Endodermal cell (in vitro differentiated cells): ENCODE measurements around the gene KIAA1614. TPM values are rescaled to one million over a fixed set of nuclear protein-coding genes. Genes with fewer than 3 reads are reported as not detected.

Source experiments
- DNase-seq: peaks from one replicate; pipeline ENCODE4 v3.0.0-alpha.2; 2017
- H3K27ac ChIP-seq: 2 replicates; pipeline ENCODE4 v1.5.1; 2013; ENCODE audit warnings: mild to moderate bottlenecking, low read depth, low read length, moderate library complexity
- H3K27me3 ChIP-seq: 2 replicates; pipeline ENCODE4 v1.6.1; 2013; ENCODE audit warnings: mild to moderate bottlenecking, low read length, moderate library complexity; ENCODE audit not compliant: insufficient read depth, control insufficient read depth, poor library complexity, severe bottlenecking
- H3K36me3 ChIP-seq: 2 replicates; pipeline ENCODE4 v1.7.0; 2013; ENCODE audit warnings: mild to moderate bottlenecking, low read length, moderate library complexity; ENCODE audit not compliant: control insufficient read depth, insufficient read depth
- H3K4me1 ChIP-seq: one replicate; pipeline ENCODE4 v1.7.0; 2013; ENCODE audit warnings: low read length; ENCODE audit not compliant: control insufficient read depth, insufficient read depth
- H3K4me3 ChIP-seq: 2 replicates; pipeline ENCODE4 v1.5.1; 2013; ENCODE audit warnings: mild to moderate bottlenecking, low read length, moderate library complexity
- H3K9ac ChIP-seq: 2 replicates; pipeline ENCODE4 v1.6.1; 2013; ENCODE audit warnings: mild to moderate bottlenecking, low read length, moderate library complexity; ENCODE audit not compliant: poor library complexity, severe bottlenecking; ENCODE audit errors: extremely low read depth
- H3K9me3 ChIP-seq: 2 replicates; pipeline ENCODE4 v1.6.1; 2013; ENCODE audit warnings: mild to moderate bottlenecking, low read length, moderate library complexity; ENCODE audit not compliant: control insufficient read depth
- H3K27ac Mint-ChIP-seq: 2 replicates; pipeline ENCODE4 v1.8.0; 2020; ENCODE audit warnings: mixed read lengths
- H3K27me3 Mint-ChIP-seq: 2 replicates; pipeline ENCODE4 v1.8.0; 2021; ENCODE audit warnings: mild to moderate bottlenecking, mixed read lengths; ENCODE audit not compliant: insufficient read depth
- H3K36me3 Mint-ChIP-seq: 2 replicates; pipeline ENCODE4 v1.8.0; 2020; ENCODE audit warnings: low read depth, mixed read lengths
- H3K4me1 Mint-ChIP-seq: 2 replicates; pipeline ENCODE4 v1.8.0; 2020; ENCODE audit warnings: mixed read lengths
- H3K4me3 Mint-ChIP-seq: 2 replicates; pipeline ENCODE4 v1.8.0; 2020; ENCODE audit warnings: mild to moderate bottlenecking, moderate library complexity, mixed read lengths
- H3K9me3 Mint-ChIP-seq: 2 replicates; pipeline ENCODE4 v1.8.0; 2020; ENCODE audit warnings: mild to moderate bottlenecking, mixed read lengths
- CTCF ChIP-seq: fragments of 200-600 bp; sonication (generic); conservative IDR thresholded peaks from 2 replicates; pipeline ENCODE4 v1.5.0; 2021; ENCODE audit warnings: antibody characterized with exemption, mild to moderate bottlenecking
- WGBS, 2 experiments: methylation state at CpG; one replicate each; pipeline versions ENCODE4 v1.1.5 to v1.1.7; 2013; ENCODE audit warnings: missing lambda C conversion rate in 2 of 2, mixed read lengths in 1 of 2; ENCODE audit not compliant: insufficient coverage in 1 of 2, insufficient read length in 1 of 2; 5-methylcytosine and 5-hydroxymethylcytosine counted together
- total RNA-seq, 2 donors: library from RNA; stranded (reverse); fragmentation: NEBNext Ultra II Directional in 1 of 2; extraction: Animal tissue kit (Norgen Biotek cat#: 25700) in 1 of 2; gene quantifications; 2 replicates in 1 of 2; 3 replicates in 1 of 2; pipeline ENCODE4 v1.2.1, GENCODE V29; 2021

The KIAA1614 gene
- total RNA-seq, 2 donors from 2014 or later: 3.3 to 5.8 TPM

GRCh38 chr1:180946056-180946455 lies 33.4 kb downstream of the KIAA1614 start:
- Histone ChIP-seq H3K27ac (no peak overlapping the region), H3K36me3 (no peaks in the 10 kb centered on the region), H3K9me3 (peaks cover 6% of the 10 kb centered on the region), H3K4me1 (no peaks in the 10 kb centered on the region), H3K27me3 (no peaks in the 10 kb centered on the region), H3K4me3 (no peak overlapping the region), H3K9ac (no peak overlapping the region)
- Mint-ChIP-seq H3K27ac (no peak overlapping the region), H3K4me1 (peaks cover 7% of the 10 kb centered on the region), H3K4me3 (no peak overlapping the region), H3K36me3 (peaks cover 10% of the 10 kb centered on the region), H3K9me3 (no peaks in the 10 kb centered on the region), H3K27me3 (no peaks in the 10 kb centered on the region)
- DNase-seq: no peak
- WGBS, 2 experiments: 92 to 96% methylated on average over 4 to 6 of the region's 7 CpGs
- no peak for TF ChIP-seq CTCF

- H3K9ac ChIP-seq: no peak overlapping the region
These were observed 34.1 kb downstream of the KIAA1614 start for GRCh38 chr1:180946541-180947498.

GRCh38 chr1:180947499-180947885 lies 34.8 kb downstream of the KIAA1614 start:
- Histone ChIP-seq H3K9ac (no peak overlapping the region), H3K9me3 (peaks cover 6% of the 10 kb centered on the region), H3K27me3 (no peaks in the 10 kb centered on the region), H3K36me3 (no peaks in the 10 kb centered on the region), H3K4me1 (no peaks in the 10 kb centered on the region), H3K4me3 (no peak overlapping the region), H3K27ac (no peak overlapping the region)
- no peaks in the 10 kb centered on the region for H3K27me3 Mint-ChIP-seq
- no peaks in the 10 kb centered on the region for H3K9me3 Mint-ChIP-seq
- WGBS, 2 experiments: 86 to 93% methylated on average over 4 to 6 of the region's 6 CpGs
- H3K4me3 Mint-ChIP-seq: no peak overlapping the region
- no peak for DNase-seq
- peaks cover 8% of the 10 kb centered on the region for H3K36me3 Mint-ChIP-seq
- peaks cover 4% of the 10 kb centered on the region for H3K4me1 Mint-ChIP-seq
- no peak overlapping the region for H3K27ac Mint-ChIP-seq
- no peak for TF ChIP-seq CTCF

More at GRCh38 chr1:180946541-180947498, 34.1 kb downstream of the KIAA1614 start:
- peaks cover 6% of the 10 kb centered on the region for H3K9me3 ChIP-seq
- no peaks in the 10 kb centered on the region for H3K36me3 ChIP-seq
- Mint-ChIP-seq H3K27ac (no peak overlapping the region), H3K9me3 (no peaks in the 10 kb centered on the region), H3K4me1 (peaks cover 6% of the 10 kb centered on the region), H3K4me3 (no peak overlapping the region), H3K36me3 (peaks cover 8% of the 10 kb centered on the region), H3K27me3 (no peaks in the 10 kb centered on the region)
- peak; percentile 68 for TF ChIP-seq CTCF
- no peaks in the 10 kb centered on the region for H3K27me3 ChIP-seq
- DNase-seq: no peak
- no peak overlapping the region for H3K4me3 ChIP-seq
- no peaks in the 10 kb centered on the region for H3K4me1 ChIP-seq
- 92 to 95% methylated on average over 9 to 18 of the region's 18 CpGs for WGBS, 2 experiments
- no peak overlapping the region for H3K27ac ChIP-seq
